Measurements from ENCODE around the gene WDR86.

Gene WDR86

GRCh38 chr7:151440799-151441445 lies 31.1 kb upstream of the WDR86 start:
- H3K4me3 ChIP-seq (ENCODE audit: low read depth, low read length): no peak overlapping the region
- TF ChIP-seq CTCF (IDR thresholded peaks at IDR 0.05; ENCODE audit: borderline replicate concordance, insufficient read depth, low read depth, low read length): no peak

- no peak within 1 kb of the TSS for H3K4me3 ChIP-seq (ENCODE audit: low read depth, low read length)
- TF ChIP-seq CTCF (IDR thresholded peaks at IDR 0.05; ENCODE audit: borderline replicate concordance, insufficient read depth, low read depth, low read length): no peak
These were observed 30.3 kb upstream of the WDR86 start, which contains the start of gene CRYGN for GRCh38 chr7:151439855-151440798. TSS of gene CRYGN (minus strand) at chr7:151440141. CDS start at chr7:151439917, 224 bp downstream.

- no peak overlapping the region for H3K4me3 ChIP-seq (ENCODE audit: low read depth, low read length)
- TF ChIP-seq CTCF (IDR thresholded peaks at IDR 0.05; ENCODE audit: borderline replicate concordance, insufficient read depth, low read depth, low read length): no peak
These were observed 29.2 kb upstream of the WDR86 start for GRCh38 chr7:151438864-151439601.

- no peak overlapping the region for H3K4me3 ChIP-seq (ENCODE audit: low read depth, low read length)
- TF ChIP-seq CTCF (IDR thresholded peaks at IDR 0.05; ENCODE audit: borderline replicate concordance, insufficient read depth, low read depth, low read length): no peak
These were observed 28.2 kb upstream of the WDR86 start for GRCh38 chr7:151437866-151438516.

- TF ChIP-seq CTCF (IDR thresholded peaks at IDR 0.05; ENCODE audit: borderline replicate concordance, insufficient read depth, low read depth, low read length): no peak
- H3K4me3 ChIP-seq (ENCODE audit: low read depth, low read length): no peak overlapping the region
These were observed 27.3 kb upstream of the WDR86 start for GRCh38 chr7:151437159-151437553.

- no peak for TF ChIP-seq CTCF (IDR thresholded peaks at IDR 0.05; ENCODE audit: borderline replicate concordance, insufficient read depth, low read depth, low read length)
- H3K4me3 ChIP-seq (ENCODE audit: low read depth, low read length): no peak overlapping the region
These were observed 26.8 kb upstream of the WDR86 start for GRCh38 chr7:151436446-151437158.
